Activated CD8-positive, alpha-beta T cell treated with anti-CD3 and anti-CD28 coated beads, Interleukin-2, amount 10 ng/mL, durations not matched to agents 7 days and 5 days (primary cell): Measurements from ENCODE around the gene DEPDC7. TPM values are rescaled to one million over a fixed set of nuclear protein-coding genes. Genes with fewer than 3 reads are reported as not detected.
"Not testable (repeated sequence)": the region's sequence is repeated elsewhere in the genome, so short reads cannot be mapped to it uniquely, and the experiment has no call there.

Experiments used
- ATAC-seq: fragments of 150-1000 bp; cut with Tn5 transposase; one replicate; pipeline ENCODE4 v1.10.0; 2021; ENCODE audit warnings: moderate library complexity
- CTCF ChIA-PET: fragments of 350-600 bp; sonication (Branson Sonifier 250); formaldehyde crosslinking; loops from one replicate; lab custom pipeline; 2021; ENCODE audit warnings: antibody characterized with exemption; lab: Charles Lee
- POLR2A ChIA-PET: fragments of 350-600 bp; sonication (Branson Sonifier 250); formaldehyde crosslinking; loops from one replicate; lab custom pipeline; 2021; ENCODE audit warnings: antibody characterized with exemption; lab: Charles Lee
- DNase-seq: peaks from one replicate; pipeline ENCODE4 v3.0.0-alpha.2; 2020
- H3K27ac Mint-ChIP-seq: one replicate; pipeline ENCODE4 v1.8.0; 2021; ENCODE audit warnings: mild to moderate bottlenecking, mixed read lengths
- H3K27me3 Mint-ChIP-seq: one replicate; pipeline ENCODE4 v1.8.0; 2021; ENCODE audit warnings: low read depth, mixed read lengths
- H3K36me3 Mint-ChIP-seq: one replicate; pipeline ENCODE4 v1.8.0; 2021; ENCODE audit warnings: low read depth, mixed read lengths
- H3K4me1 Mint-ChIP-seq: one replicate; pipeline ENCODE4 v1.8.0; 2021; ENCODE audit warnings: low read depth, mixed read lengths
- H3K4me3 Mint-ChIP-seq: one replicate; pipeline ENCODE4 v1.8.0; 2021; ENCODE audit warnings: mild to moderate bottlenecking, mixed read lengths
- H3K9me3 Mint-ChIP-seq: one replicate; pipeline ENCODE4 v1.8.0; 2022; ENCODE audit warnings: mixed read lengths; ENCODE audit not compliant: insufficient read depth
- total RNA-seq, 2 experiments: library from RNA; stranded (reverse); gene quantifications; one replicate each; pipeline ENCODE4 v1.2.3, GENCODE V29; 2021

DEPDC7 gene
- total RNA-seq: 1 to 10 TPM; 1.2 to 2.8 TPM

GRCh38 chr11:33015621-33016551 is at the start of gene DEPDC7:
TSS of gene DEPDC7 (plus strand) at chr11:33015878. CDS start at chr11:33015956, 78 bp downstream.
- ATAC-seq (peak; percentile 89), DNase-seq (peak; percentile 83)
- Mint-ChIP-seq H3K4me1 (peaks cover 24% of the 10 kb centered on the region), H3K27me3 (peaks cover 37% of the 10 kb centered on the region), H3K36me3 (no peaks in the 10 kb centered on the region), H3K9me3 (no peaks in the 10 kb centered on the region), H3K4me3 (peak within 1 kb of the TSS; percentile 77), H3K27ac (peak within 1 kb of the TSS; percentile 72)
- CTCF ChIA-PET: interaction anchor here (1.1 to 1.8 kb wide), 4 partner anchors 9 to 55 kb away, joined by 3 to 4 read pairs (median 4); partner anchors contain the start of gene TCP11L1
- POLR2A ChIA-PET: interaction anchor here (0.7 to 2.8 kb wide), 2 partner anchors 8 to 24 kb away, joined by 3 to 14 read pairs; partner anchors contain the start of gene TCP11L1

GRCh38 chr11:32968541-32968940 is 47.1 kb upstream of the DEPDC7 start:
- Mint-ChIP-seq H3K4me1 (peaks cover 8% of the 10 kb centered on the region), H3K27me3 (no peaks in the 10 kb centered on the region), H3K4me3 (no peak overlapping the region), H3K27ac (no peak overlapping the region), H3K9me3 (no peaks in the 10 kb centered on the region), H3K36me3 (peaks cover 7% of the 10 kb centered on the region)
- ATAC-seq: no peak
- DNase-seq: no peak
- ChIA-PET POLR2A (no interaction called here), CTCF (interaction anchor here (1.0 to 5.3 kb wide), 3 partner anchors 71 to 100 kb away, joined by 3 to 56 read pairs (median 4); partner anchors contain the start of gene TCP11L1)

GRCh38 chr11:32972233-32972632 is 43.4 kb upstream of the DEPDC7 start:
- H3K27me3 Mint-ChIP-seq, H3K4me1 Mint-ChIP-seq, H3K4me3 Mint-ChIP-seq, ATAC-seq, H3K9me3 Mint-ChIP-seq, H3K27ac Mint-ChIP-seq, POLR2A ChIA-PET, H3K36me3 Mint-ChIP-seq, DNase-seq: not testable (repeated sequence)
- CTCF ChIA-PET: interaction anchor here (1.0 to 1.8 kb wide), 2 partner anchors 11 to 93 kb away, joined by 3 to 6 read pairs; no protein-coding TSS in a partner anchor

- POLR2A ChIA-PET: no interaction called here
- H3K36me3 Mint-ChIP-seq: peaks cover 9% of the 10 kb centered on the region
- ATAC-seq: no peak
These were observed 42.9 kb upstream of the DEPDC7 start for GRCh38 chr11:32972781-32973180.

GRCh38 chr11:32982626-32983025 is 33.1 kb upstream of the DEPDC7 start:
- no peak overlapping the region for H3K27ac Mint-ChIP-seq
- no peaks in the 10 kb centered on the region for H3K27me3 Mint-ChIP-seq
- H3K4me3 Mint-ChIP-seq: no peak overlapping the region
- H3K4me1 Mint-ChIP-seq: no peaks in the 10 kb centered on the region
- ATAC-seq: no peak
- POLR2A ChIA-PET: no interaction called here
- no peak for DNase-seq
- no peaks in the 10 kb centered on the region for H3K9me3 Mint-ChIP-seq
- CTCF ChIA-PET: interaction anchor here (0.7 to 1.3 kb wide), 3 partner anchors 13 to 32 kb away, joined by 3 read pairs; no protein-coding TSS in a partner anchor
- H3K36me3 Mint-ChIP-seq: peaks cover 2% of the 10 kb centered on the region

More at GRCh38 chr11:32972781-32973180, 42.9 kb upstream of the DEPDC7 start:
- no peaks in the 10 kb centered on the region for H3K27me3 Mint-ChIP-seq
- CTCF ChIA-PET: interaction anchor here (0.7 to 1.8 kb wide), 3 partner anchors 11 to 93 kb away, joined by 3 to 6 read pairs (median 5); no protein-coding TSS in a partner anchor
- no peak overlapping the region for H3K27ac Mint-ChIP-seq
- H3K4me3 Mint-ChIP-seq: no peak overlapping the region
- H3K4me1 Mint-ChIP-seq: no peaks in the 10 kb centered on the region
- no peak for DNase-seq
- H3K9me3 Mint-ChIP-seq: no peaks in the 10 kb centered on the region

- no peaks in the 10 kb centered on the region for H3K36me3 Mint-ChIP-seq
- POLR2A ChIA-PET: no interaction called here
- H3K4me1 Mint-ChIP-seq: no peaks in the 10 kb centered on the region
- H3K4me3 Mint-ChIP-seq: no peak overlapping the region
- ATAC-seq (no peak), DNase-seq (no peak)
- CTCF ChIA-PET: interaction anchor here (0.9 to 1.3 kb wide), 3 partner anchors 13 to 82 kb away, joined by 3 to 6 read pairs (median 4); no protein-coding TSS in a partner anchor
- no peaks in the 10 kb centered on the region for H3K27me3 Mint-ChIP-seq
- H3K27ac Mint-ChIP-seq: no peak overlapping the region
- H3K9me3 Mint-ChIP-seq: no peaks in the 10 kb centered on the region
These were observed 32.2 kb upstream of the DEPDC7 start for GRCh38 chr11:32983506-32983905.

- H3K27ac Mint-ChIP-seq: no peak overlapping the region
- ChIA-PET POLR2A (no interaction called here), CTCF (no interaction called here)
- peaks cover 3% of the 10 kb centered on the region for H3K27me3 Mint-ChIP-seq
- no peak for ATAC-seq
- DNase-seq: no peak
- no peaks in the 10 kb centered on the region for H3K9me3 Mint-ChIP-seq
- no peaks in the 10 kb centered on the region for H3K36me3 Mint-ChIP-seq
- H3K4me1 Mint-ChIP-seq: no peaks in the 10 kb centered on the region
- no peak overlapping the region for H3K4me3 Mint-ChIP-seq
These were observed 30.1 kb upstream of the DEPDC7 start for GRCh38 chr11:32985600-32985999.

GRCh38 chr11:32987851-32988250 is 27.8 kb upstream of the DEPDC7 start:
- CTCF ChIA-PET: no interaction called here
- no peak for ATAC-seq
- Mint-ChIP-seq H3K4me1 (no peaks in the 10 kb centered on the region), H3K36me3 (peaks cover 2% of the 10 kb centered on the region), H3K27ac (no peak overlapping the region), H3K9me3 (peaks cover 8% of the 10 kb centered on the region), H3K27me3 (peaks cover 16% of the 10 kb centered on the region), H3K4me3 (no peak overlapping the region)
- DNase-seq: no peak
- POLR2A ChIA-PET: interaction anchor here (0.6 kb wide), 2 partner anchors 52 to 102 kb away, joined by 3 read pairs; no protein-coding TSS in a partner anchor

- ATAC-seq (no peak), DNase-seq (no peak)
- H3K4me3 Mint-ChIP-seq: no peak overlapping the region
- CTCF ChIA-PET: no interaction called here
- peaks cover 27% of the 10 kb centered on the region for H3K27me3 Mint-ChIP-seq
- no peak overlapping the region for H3K27ac Mint-ChIP-seq
- no peaks in the 10 kb centered on the region for H3K4me1 Mint-ChIP-seq
- H3K36me3 Mint-ChIP-seq: peaks cover 2% of the 10 kb centered on the region
- POLR2A ChIA-PET: no interaction called here
- peaks cover 8% of the 10 kb centered on the region for H3K9me3 Mint-ChIP-seq
These were observed 25.2 kb upstream of the DEPDC7 start for GRCh38 chr11:32990481-32990880.

- no peak overlapping the region for H3K27ac Mint-ChIP-seq
- no peak for DNase-seq
- peaks cover 36% of the 10 kb centered on the region for H3K27me3 Mint-ChIP-seq
- H3K4me3 Mint-ChIP-seq: no peak overlapping the region
- no peak for ATAC-seq
- no peaks in the 10 kb centered on the region for H3K4me1 Mint-ChIP-seq
- peaks cover 8% of the 10 kb centered on the region for H3K9me3 Mint-ChIP-seq
- CTCF ChIA-PET: interaction anchor here (0.7 to 1.2 kb wide), 2 partner anchors 87 to 128 kb away, joined by 3 read pairs; no protein-coding TSS in a partner anchor
- peaks cover 2% of the 10 kb centered on the region for H3K36me3 Mint-ChIP-seq
- POLR2A ChIA-PET: no interaction called here
These were observed 24.3 kb upstream of the DEPDC7 start for GRCh38 chr11:32991427-32991826.

- no peak overlapping the region for H3K27ac Mint-ChIP-seq
- peaks cover 2% of the 10 kb centered on the region for H3K36me3 Mint-ChIP-seq
- ChIA-PET POLR2A (no interaction called here), CTCF (interaction anchor here (1.2 kb wide), 1 partner anchor 86 kb away, joined by 3 read pairs; no protein-coding TSS in a partner anchor)
- no peak overlapping the region for H3K4me3 Mint-ChIP-seq
- DNase-seq: no peak
- no peak for ATAC-seq
- no peaks in the 10 kb centered on the region for H3K4me1 Mint-ChIP-seq
- H3K9me3 Mint-ChIP-seq: peaks cover 8% of the 10 kb centered on the region
- peaks cover 39% of the 10 kb centered on the region for H3K27me3 Mint-ChIP-seq
These were observed 23.8 kb upstream of the DEPDC7 start for GRCh38 chr11:32991898-32992297.
